Measurements from ENCODE around the gene LEFTY1. TPM values are rescaled to one million over a fixed set of nuclear protein-coding genes. Genes with fewer than 3 reads are reported as not detected.

Gene LEFTY1
- polyA plus RNA-seq, 4 donors: 2.8 to 7.3 (median 5.3) TPM

DNA sequence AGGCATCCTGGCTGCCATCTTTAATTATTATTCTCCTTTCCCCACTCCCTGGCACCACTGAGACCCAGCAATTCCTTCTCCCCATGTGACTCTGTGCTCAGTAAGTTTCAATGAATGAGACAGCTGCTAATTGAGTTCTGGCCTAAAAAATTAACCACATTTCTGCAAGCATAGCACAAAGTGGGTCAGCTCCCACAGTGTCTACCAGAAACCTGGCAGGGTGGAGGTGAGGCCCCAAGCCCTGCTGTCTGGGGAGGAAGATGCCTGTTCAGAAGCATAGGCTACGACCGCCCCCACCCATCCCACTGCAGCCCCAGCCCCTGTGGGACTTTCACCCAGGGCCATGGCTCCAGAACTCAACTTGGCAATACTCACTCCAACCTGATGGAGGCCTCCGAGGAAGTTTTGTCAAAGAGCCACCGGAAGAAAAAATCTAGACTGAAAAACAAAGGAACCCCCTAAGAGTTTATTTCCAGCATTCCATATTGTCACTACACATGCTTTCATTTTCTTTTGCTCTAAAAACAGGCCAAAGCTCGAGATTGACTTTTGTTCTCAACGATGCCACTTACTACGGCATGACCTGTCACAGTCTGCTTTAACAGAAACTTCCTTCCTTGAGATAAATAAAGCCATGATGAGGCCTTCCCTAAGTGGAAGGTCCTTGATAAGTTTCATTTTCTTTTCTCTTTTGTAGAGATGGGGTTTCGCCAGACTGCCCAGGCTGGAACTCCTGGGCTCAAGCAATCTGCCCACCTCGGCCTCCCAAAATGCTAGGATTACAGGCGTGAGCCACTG lies 33.2 kb downstream of the LEFTY1 start:
- no peak for DNase-seq (ENCODE audit: low read depth in 4 of 4, low spot score in 3 of 4)

DNA sequence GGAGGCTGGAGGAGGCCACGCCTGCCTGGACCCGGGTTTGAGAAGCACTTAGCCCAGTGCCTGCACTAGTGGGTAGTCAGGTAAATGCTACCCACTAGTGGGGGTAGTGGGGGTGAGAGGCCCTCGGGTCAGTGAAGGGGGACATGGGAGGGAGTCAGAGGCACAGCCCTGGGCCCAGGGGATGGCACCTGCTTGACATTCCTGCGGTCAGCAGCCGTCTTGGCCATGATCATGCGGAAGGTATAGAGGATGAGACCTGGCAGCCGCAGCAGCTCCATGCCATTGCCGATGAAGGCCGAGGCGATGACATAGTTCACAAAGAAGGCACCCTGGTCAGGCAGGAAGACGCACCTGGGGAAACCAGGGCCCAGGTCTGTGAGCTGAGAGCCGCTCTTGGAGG lies 35.5 kb downstream of the LEFTY1 start:
- no peak for DNase-seq (ENCODE audit: low read depth in 4 of 4, low spot score in 3 of 4)

- no peak for DNase-seq (ENCODE audit: low read depth in 4 of 4, low spot score in 3 of 4)
Observed at GRCh38 chr1:225852413-225853124, 36.4 kb downstream of the LEFTY1 start.

DNA sequence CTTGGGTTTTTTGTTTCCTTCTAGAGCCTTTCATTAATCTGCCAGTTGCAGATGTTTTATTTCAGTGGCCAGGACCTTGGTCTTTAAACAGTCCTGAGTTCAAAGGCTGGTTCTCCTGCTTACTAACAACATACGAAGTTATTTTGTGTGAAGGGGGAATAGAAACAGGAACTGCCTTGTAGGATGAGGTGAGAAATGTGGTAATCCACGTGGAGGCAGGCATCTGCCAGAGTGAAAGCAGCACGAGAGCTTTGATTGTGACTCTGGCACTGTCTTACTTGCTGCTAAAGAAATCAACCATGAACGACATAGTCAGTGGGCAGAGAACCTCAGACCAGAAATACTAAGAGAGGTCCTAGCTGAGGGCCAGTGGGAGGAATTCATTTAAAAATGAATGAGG lies 37.1 kb downstream of the LEFTY1 start:
- peak in 1 of 4 donors; percentile 38 for DNase-seq (ENCODE audit: low read depth in 4 of 4, low spot score in 3 of 4)

GRCh38 chr1:225850370-225850769 lies 38.6 kb downstream of the LEFTY1 start:
- no peak for DNase-seq (ENCODE audit: low read depth in 4 of 4, low spot score in 3 of 4)

- no peak for DNase-seq (ENCODE audit: low read depth in 4 of 4, low spot score in 3 of 4)
Observed at GRCh38 chr1:225849925-225850324, 39.0 kb downstream of the LEFTY1 start.

DNA sequence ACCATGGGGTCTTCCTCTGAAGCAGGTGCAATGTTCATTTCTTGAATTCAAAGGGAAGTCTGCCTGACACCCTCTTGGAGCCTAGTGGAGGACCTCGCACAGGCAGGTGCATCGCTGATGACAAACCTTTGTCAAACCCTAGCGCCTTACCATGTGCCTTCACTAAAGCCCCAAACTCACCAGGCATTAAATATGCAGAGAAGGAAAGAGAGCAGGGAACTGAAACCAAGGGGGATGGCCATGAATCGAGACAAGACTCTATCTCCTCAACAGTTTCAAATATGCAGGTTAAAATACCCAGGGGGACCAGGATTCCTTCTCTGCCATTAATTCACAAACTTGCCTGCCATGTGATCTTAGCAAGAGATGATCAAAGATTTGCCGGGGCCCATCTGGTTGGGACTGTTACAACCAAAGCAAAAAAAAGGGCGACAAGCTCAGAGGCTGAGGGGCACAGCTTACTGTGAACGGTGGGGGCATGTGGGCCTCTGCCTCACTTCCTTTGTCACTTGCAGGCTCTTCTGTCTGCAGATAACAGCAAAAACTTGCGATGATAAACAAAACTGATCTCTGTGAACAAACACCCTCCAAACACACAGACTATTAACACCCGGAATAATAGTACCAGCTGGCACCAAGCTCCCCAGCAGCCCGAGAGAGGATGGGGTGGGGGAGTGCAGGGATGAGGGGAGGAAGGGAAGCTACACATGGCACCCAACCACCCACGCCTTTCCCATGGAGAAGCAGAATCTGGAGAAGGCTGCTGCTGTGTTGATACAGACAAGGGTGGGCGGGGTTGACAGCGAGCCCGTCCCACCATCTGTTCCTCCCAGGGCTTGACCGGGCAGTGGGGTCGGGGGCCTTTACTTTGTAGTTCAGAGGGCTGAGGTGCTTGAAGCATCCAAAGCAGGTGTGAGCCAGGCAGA lies 40.7 kb downstream of the LEFTY1 start:
- no peak for DNase-seq (ENCODE audit: low read depth in 4 of 4, low spot score in 3 of 4)

- DNase-seq (ENCODE audit: low read depth in 4 of 4, low spot score in 3 of 4): no peak
Observed at GRCh38 chr1:225847610-225848009, 41.3 kb downstream of the LEFTY1 start.

DNA sequence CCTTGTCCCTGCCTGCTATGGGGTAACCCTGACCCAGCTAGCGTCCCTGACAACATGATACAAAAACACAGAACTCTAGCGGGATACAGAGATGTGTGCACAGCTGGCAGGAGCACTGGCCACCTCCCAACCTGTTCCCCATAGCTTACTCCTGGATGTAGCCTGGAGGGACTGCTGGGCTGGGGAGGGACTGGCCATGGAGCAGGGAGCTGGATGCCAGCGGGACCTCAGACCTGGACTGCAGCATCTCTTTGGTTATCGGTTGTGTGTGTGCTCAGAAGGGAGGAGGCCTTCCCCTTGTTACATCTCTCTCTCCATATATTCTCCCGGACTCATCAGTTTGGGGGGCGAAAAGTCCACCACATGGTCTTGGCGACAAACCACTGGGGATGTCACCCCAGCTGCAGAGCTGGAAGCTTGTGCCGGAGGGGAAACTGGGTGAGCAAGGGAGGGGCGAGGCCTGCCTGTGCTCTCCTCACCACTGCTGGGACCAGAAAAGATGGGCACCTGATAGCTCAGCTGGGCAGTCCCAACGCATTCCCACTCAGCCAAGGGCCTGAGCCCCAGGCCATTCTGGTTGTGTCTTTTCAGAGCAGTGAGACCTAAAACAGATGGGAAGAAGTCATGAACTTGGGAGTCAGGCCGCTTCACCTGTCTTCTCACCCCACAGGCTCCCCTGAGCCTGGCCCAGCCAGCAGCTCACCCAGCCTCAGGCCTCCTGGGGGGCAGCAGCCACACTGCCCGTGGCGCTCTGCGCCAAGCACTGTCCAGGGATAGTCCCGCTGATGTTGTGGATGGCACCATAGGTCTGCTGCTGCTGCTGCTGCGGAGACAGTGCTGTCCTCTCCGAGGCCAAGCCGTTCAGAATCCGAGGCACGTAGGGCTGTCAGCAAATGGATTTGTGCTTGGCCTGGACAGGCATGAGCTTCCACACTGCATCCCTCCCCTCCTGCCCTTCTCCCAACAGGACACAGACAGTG lies 42.3 kb downstream of the LEFTY1 start:
- no peak for DNase-seq (ENCODE audit: low read depth in 4 of 4, low spot score in 3 of 4)

- DNase-seq (ENCODE audit: low read depth in 4 of 4, low spot score in 3 of 4): peak in 2 of 4 donors; percentile 41 to 68
Observed at GRCh38 chr1:225845571-225846259, 43.2 kb downstream of the LEFTY1 start.

- no peak for DNase-seq (ENCODE audit: low read depth in 4 of 4, low spot score in 3 of 4)
Observed at GRCh38 chr1:225845097-225845496, 43.8 kb downstream of the LEFTY1 start.

GRCh38 chr1:225844236-225845061 lies 44.5 kb downstream of the LEFTY1 start:
- no peak for DNase-seq (ENCODE audit: low read depth in 4 of 4, low spot score in 3 of 4)

GRCh38 chr1:225843426-225843795 lies 45.5 kb downstream of the LEFTY1 start:
- no peak for DNase-seq (ENCODE audit: low read depth in 4 of 4, low spot score in 3 of 4)

- no peak for DNase-seq (ENCODE audit: low read depth in 4 of 4, low spot score in 3 of 4)
Observed at GRCh38 chr1:225842788-225843425, 46.0 kb downstream of the LEFTY1 start.

DNA sequence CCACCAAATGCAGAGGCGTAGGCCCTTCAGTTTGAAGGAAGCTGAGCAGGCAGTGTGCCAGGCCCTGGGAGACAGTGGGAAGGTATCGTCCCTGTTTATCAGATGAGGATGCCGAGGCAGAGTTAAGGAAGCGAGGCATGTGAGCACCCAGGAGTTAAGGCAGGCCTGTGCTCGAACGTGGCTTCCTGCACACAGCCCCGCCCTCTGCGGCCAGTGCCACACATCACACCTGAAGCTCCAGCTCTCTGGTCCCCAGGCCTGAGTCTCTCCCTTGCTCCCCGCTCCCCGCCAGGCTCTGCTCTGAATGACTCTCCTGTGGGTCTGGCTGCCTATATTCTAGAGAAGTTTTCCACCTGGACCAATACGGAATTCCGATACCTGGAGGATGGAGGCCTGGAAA lies 46.9 kb downstream of the LEFTY1 start:
- DNase-seq (ENCODE audit: low read depth in 4 of 4, low spot score in 3 of 4): no peak

DNA sequence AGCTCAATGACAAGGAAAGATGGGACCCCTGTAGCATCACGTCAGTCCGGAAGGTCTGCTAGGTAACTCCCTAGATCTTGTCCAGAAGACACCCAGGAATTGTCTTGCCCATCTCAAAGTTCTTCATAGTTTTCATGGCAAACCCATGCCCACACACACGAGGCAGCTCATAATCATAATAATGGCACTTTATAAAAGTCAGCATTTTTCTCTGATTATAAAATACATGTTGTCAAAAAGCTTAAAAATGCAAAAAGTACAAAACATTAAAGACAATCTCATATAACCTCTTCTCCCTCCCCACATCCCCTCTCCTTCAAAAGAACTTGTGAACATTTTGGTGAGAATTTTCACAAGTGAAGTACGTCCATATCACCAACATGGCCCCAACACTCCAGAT lies 48.2 kb downstream of the LEFTY1 start:
- no peak for DNase-seq (ENCODE audit: low read depth in 4 of 4, low spot score in 3 of 4)

DNA sequence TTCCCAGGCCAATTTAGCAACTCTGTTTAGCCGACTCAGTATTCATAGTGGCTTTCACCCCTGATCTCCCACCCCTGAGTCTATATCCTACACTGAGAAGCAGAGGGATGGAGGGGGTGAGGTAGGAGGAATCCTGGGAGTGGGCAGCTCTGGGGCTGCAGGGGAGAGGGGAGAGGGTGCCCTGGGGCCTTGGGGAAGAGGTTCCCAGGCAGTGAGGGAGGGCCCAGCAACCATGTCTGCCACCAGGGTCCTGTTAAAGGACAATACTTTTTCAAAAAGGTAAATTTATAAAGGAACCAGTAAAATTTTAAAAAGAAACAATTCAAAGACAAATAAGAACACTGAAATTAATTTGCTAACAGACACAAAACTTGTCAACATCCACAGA lies 48.7 kb downstream of the LEFTY1 start:
- no peak for DNase-seq (ENCODE audit: low read depth in 4 of 4, low spot score in 3 of 4)

- DNase-seq (ENCODE audit: low read depth in 4 of 4, low spot score in 3 of 4): no peak
Observed at GRCh38 chr1:225838793-225839192, 50.2 kb downstream of the LEFTY1 start.
